ENCODE data around the gene TPI1. TPM values are rescaled to one million over a fixed set of nuclear protein-coding genes. Genes with fewer than 3 reads are reported as not detected.

The TPI1 gene
- total and polyA plus RNA-seq, 4 donors = 190 to 547 (median 396) TPM

- Histone ChIP-seq H3K9me3 (ENCODE audit: control insufficient read depth in 4 of 4, low read length in 3 of 4) (no peaks in the 10 kb centered on the region), H3K9ac (ENCODE audit: low read depth in 1 of 2, low read length in 2 of 2) (no peak overlapping the region), H3K4me3 (ENCODE audit: low read depth in 1 of 3, low read length in 3 of 3) (no peak overlapping the region), H3K36me3 (ENCODE audit: control insufficient read depth in 4 of 4, insufficient read depth in 3 of 4, low read depth in 1 of 4, low read length in 3 of 4) (peaks cover 0 to 2% (median 0%) of the 10 kb centered on the region in 4 donors), H3K27ac (ENCODE audit: low read depth in 1 of 2, low read length in 2 of 2) (no peak overlapping the region), H3K27me3 (ENCODE audit: control insufficient read depth in 4 of 4, insufficient read depth in 4 of 4, low read length in 3 of 4) (no peaks in the 10 kb centered on the region), H3K4me1 (ENCODE audit: control insufficient read depth in 4 of 4, insufficient read depth in 4 of 4, low read length in 3 of 4) (peaks cover 5 to 10% (median 9%) of the 10 kb centered on the region in 4 donors)
- no peak for DNase-seq (ENCODE audit: low spot score)
- TF ChIP-seq TAF1 (conservative IDR thresholded peaks at IDR 0.05) (no peak), MAX (IDR thresholded peaks at IDR 0.05) (no peak), NR2F2 (IDR thresholded peaks at IDR 0.05) (no peak)
- WGBS = 86% methylated on average over 6 of the region's 6 CpGs
Observed at GRCh38 chr12:6833189-6833890, 34.0 kb upstream of the TPI1 start.

- H3K36me3 ChIP-seq (ENCODE audit: control insufficient read depth in 4 of 4, insufficient read depth in 3 of 4, low read depth in 1 of 4, low read length in 3 of 4) = peaks cover 0 to 2% (median 0%) of the 10 kb centered on the region in 4 donors
Observed at GRCh38 chr12:6834254-6834653, 33.1 kb upstream of the TPI1 start.

More at GRCh38 chr12:6834254-6834653, 33.1 kb upstream of the TPI1 start:
- TF ChIP-seq HNF4G (IDR thresholded peaks at IDR 0.05) (no peak), GABPA (IDR thresholded peaks at IDR 0.05 in 1 of 2, conservative IDR thresholded peaks at IDR 0.05 in 1 of 2) (no peak), ZBTB33 (IDR thresholded peaks at IDR 0.05) (no peak), TAF1 (conservative IDR thresholded peaks at IDR 0.05) (no peak), FOXA1 (IDR thresholded peaks at IDR 0.05) (no peak), YY1 (IDR thresholded peaks at IDR 0.05) (no peak), NR2F2 (IDR thresholded peaks at IDR 0.05) (no peak), MAX (IDR thresholded peaks at IDR 0.05) (no peak), RAD21 (IDR thresholded peaks at IDR 0.05) (no peak), RXRA (IDR thresholded peaks at IDR 0.05) (no peak), EGR1 (IDR thresholded peaks at IDR 0.05; ENCODE audit: low read depth in 2 of 2) (no peak), CTCF (IDR thresholded peaks at IDR 0.05; ENCODE audit: low read depth, low read length, missing input control) (no peak), FOXA2 (IDR thresholded peaks at IDR 0.05) (no peak), REST (IDR thresholded peaks at IDR 0.05) (no peak)
- Histone ChIP-seq H3K9ac (ENCODE audit: low read depth in 1 of 2, low read length in 2 of 2) (no peak overlapping the region), H3K4me1 (ENCODE audit: control insufficient read depth in 4 of 4, insufficient read depth in 4 of 4, low read length in 3 of 4) (peaks cover 1 to 3% (median 2%) of the 10 kb centered on the region in 4 donors), H3K27me3 (ENCODE audit: control insufficient read depth in 4 of 4, insufficient read depth in 4 of 4, low read length in 3 of 4) (no peaks in the 10 kb centered on the region), H3K4me3 (ENCODE audit: low read depth in 1 of 3, low read length in 3 of 3) (no peak overlapping the region), H3K27ac (ENCODE audit: low read depth in 1 of 2, low read length in 2 of 2) (no peak overlapping the region), H3K9me3 (ENCODE audit: control insufficient read depth in 4 of 4, low read length in 3 of 4) (no peaks in the 10 kb centered on the region)
- no peak for DNase-seq (ENCODE audit: low spot score)
- WGBS = 92% methylated on average over 1 of the region's 1 CpG

Data from liver (tissue), 9 donors.